GM12878 (cell line): ENCODE measurements around the gene ENOX2. TPM values are rescaled to one million over a fixed set of nuclear protein-coding genes. Genes with fewer than 3 reads are reported as not detected.

Source experiments
- ATAC-seq: fragments of 200-7000 bp; cut with Tn5 transposase; 3 replicates; pipeline ENCODE4 v1.9.1; 2020; ENCODE audit warnings: mild to moderate bottlenecking, moderate library complexity
- BruUV-seq: library from RNA; stranded (reverse); fragments of 400-500 nt; replicated peaks from 2 replicates; lab custom pipeline; 2021; lab: Mats Ljungman, UMichigan
- CTCF ChIA-PET: fragments of 300-600 bp; sonication (Branson Sonifier 250); formaldehyde crosslinking; extraction: SDS; loops from one replicate; lab custom pipeline; 2021; ENCODE audit warnings: inconsistent platforms; lab: Yijun Ruan, JAX
- POLR2A ChIA-PET: fragments of 350-600 bp; formaldehyde crosslinking; extraction: SDS; loops from one replicate; lab custom pipeline; 2021; ENCODE audit warnings: inconsistent platforms; lab: Charles Lee
- RAD21 ChIA-PET: fragments of 300-600 bp; sonication (Branson Sonifier 250); formaldehyde crosslinking; loops from one replicate; lab custom pipeline; 2023; ENCODE audit warnings: antibody characterized with exemption; ENCODE audit not compliant: unreplicated experiment; lab: Charles Lee
- SMC1A ChIA-PET: fragments of 300-600 bp; sonication (Branson Sonifier 250); formaldehyde crosslinking; loops from one replicate; lab custom pipeline; 2023; ENCODE audit not compliant: unreplicated experiment, uncharacterized antibody; lab: Charles Lee
- DNase-seq: peaks from one replicate; pipeline ENCODE4 v3.0.0-alpha.2; 2011; ENCODE audit warnings: low read depth, low spot score
- FAIRE-seq: peaks from 3 replicates; lab custom pipeline; 2011; peaks lifted over from hg19 to GRCh38; lab: Jason Lieb, UNC
- H2AFZ ChIP-seq: 2 replicates; pipeline ENCODE4 v1.6.0; 2011; ENCODE audit warnings: low read depth, low read length, control low read depth; ENCODE audit not compliant: control insufficient read depth
- H3K27ac ChIP-seq: 2 replicates; pipeline ENCODE4 v1.5.1; 2011; ENCODE audit warnings: control low read depth; ENCODE audit not compliant: control insufficient read depth, insufficient read depth
- H3K27me3 ChIP-seq, 2 experiments: replicated peaks in 1 of 2; 2 replicates each; pipeline versions ENCODE4 v1.6.0 to v1.6.1; 2011; ENCODE audit warnings: low read length in 1 of 2; ENCODE audit not compliant: control insufficient read depth in 2 of 2, insufficient read depth in 2 of 2
- H3K36me3 ChIP-seq, 2 experiments: 2 replicates each; pipeline ENCODE4 v1.5.1; 2011; ENCODE audit warnings: low read length in 1 of 2; ENCODE audit not compliant: control insufficient read depth in 2 of 2, insufficient read depth in 2 of 2
- H3K4me1 ChIP-seq: 2 replicates; pipeline ENCODE4 v1.6.1; 2011; ENCODE audit warnings: mild to moderate bottlenecking, low read length, moderate library complexity, mixed read lengths; ENCODE audit not compliant: control insufficient read depth, insufficient read depth
- H3K4me2 ChIP-seq: 2 replicates; pipeline ENCODE4 v1.6.0; 2011; ENCODE audit warnings: control low read depth; ENCODE audit not compliant: control insufficient read depth, insufficient read depth
- H3K4me3 ChIP-seq: fragments of 200-600 bp; sonication (generic); 2 replicates; pipeline ENCODE4 v1.5.1; 2016
- H3K79me2 ChIP-seq: 2 replicates; pipeline ENCODE4 v1.6.0; 2011; ENCODE audit warnings: low read length; ENCODE audit not compliant: control insufficient read depth, insufficient read depth
- H3K9ac ChIP-seq: 2 replicates; pipeline ENCODE4 v1.8.0; 2011; ENCODE audit warnings: low read length, control low read depth, mixed read lengths; ENCODE audit not compliant: control insufficient read depth, insufficient read depth
- H3K9me3 ChIP-seq: replicated peaks from 3 replicates; pipeline ENCODE4 v1.5.1; 2011; ENCODE audit warnings: mild to moderate bottlenecking, low read length; ENCODE audit not compliant: control insufficient read depth, insufficient read depth
- H4K20me1 ChIP-seq: 2 replicates; pipeline ENCODE4 v1.6.0; 2011; ENCODE audit not compliant: control insufficient read depth, insufficient read depth
- ATF2 ChIP-seq: IDR thresholded peaks from 2 replicates; pipeline ENCODE4 v1.6.1; 2012; ENCODE audit warnings: low read length, inconsistent platforms
- E2F8 ChIP-seq: fragments of 450-650 bp; IDR thresholded peaks from 2 replicates; pipeline ENCODE4 v1.6.1; 2018; ENCODE audit warnings: mild to moderate bottlenecking, low read depth, moderate library complexity; ENCODE audit not compliant: partially characterized antibody
- GABPA ChIP-seq: IDR thresholded peaks from 2 replicates; pipeline ENCODE4 v1.6.1; 2014; ENCODE audit warnings: antibody characterized with exemption, low read depth, mild to moderate bottlenecking, inconsistent platforms
- HDGF ChIP-seq: fragments of 450-650 bp; IDR thresholded peaks from 2 replicates; pipeline ENCODE4 v1.6.1; 2016; ENCODE audit warnings: antibody characterized with exemption
- LARP7 ChIP-seq: fragments of 450-650 bp; IDR thresholded peaks from 2 replicates; pipeline ENCODE4 v1.6.1; 2017; ENCODE audit warnings: mild to moderate bottlenecking
- MYB ChIP-seq: fragments of 150-350 bp; IDR thresholded peaks from 2 replicates; pipeline ENCODE4 v1.6.1; 2014; ENCODE audit warnings: mild to moderate bottlenecking, low read depth, low read length, borderline replicate concordance
- NR2F1 ChIP-seq: fragments of 450-650 bp; conservative IDR thresholded peaks from 2 replicates; pipeline ENCODE4 v1.6.1; 2017; ENCODE audit warnings: mild to moderate bottlenecking
- STAT3 ChIP-seq: IDR thresholded peaks from 2 replicates; pipeline ENCODE4 v1.6.1; 2011; ENCODE audit warnings: low read depth, low read length, improper control_type of control experiment
- TCF3 ChIP-seq: IDR thresholded peaks from 2 replicates; pipeline ENCODE4 v1.6.1; 2012; ENCODE audit warnings: low read depth, mild to moderate bottlenecking, low read length, borderline replicate concordance; ENCODE audit not compliant: insufficient read depth
- YBX1 ChIP-seq: fragments of 450-650 bp; IDR thresholded peaks from 2 replicates; pipeline ENCODE4 v1.6.1; 2016; ENCODE audit warnings: antibody characterized with exemption
- WGBS: methylation state at CpG from one replicate; pipeline ENCODE4 v1.1.6; 2016; ENCODE audit warnings: low lambda C conversion rate; ENCODE audit not compliant: insufficient replicate concordance, insufficient coverage; ENCODE audit errors: missing lambda C conversion rate; 5-methylcytosine and 5-hydroxymethylcytosine counted together
- in situ Hi-C: fragments of 300-500 bp; cut with MboI; formaldehyde crosslinking; loops from 9 replicates; pipeline ENCODE4 v1.14.3; 2018; ENCODE audit warnings: mixed read lengths
- intact Hi-C: fragments of 100-400 bp; cut with micrococcal nuclease; formaldehyde crosslinking; loops from one replicate; pipeline ENCODE4 v1.14.2; 2022; ENCODE audit not compliant: unreplicated experiment
- polyA plus RNA-seq, 11 experiments: library from polyadenylated mRNA; depleted of rRNA in 4 of 11; unstranded in 6 of 11; stranded (reverse) in 5 of 11; fragments of >200 nt; fragmentation: Nextera tagmentation in 4 of 11; fragmentation: Illumina TruSeq in 1 of 11; extraction: Ambion mirVana in 4 of 11; extraction: Trizol in 1 of 11; gene quantifications; 1 replicate in 1 of 11; 2 replicates in 10 of 11; pipeline versions ENCODE4 v1.2.1 to v1.2.3, GENCODE V29; 2011 to 2016; ENCODE audit warnings: inconsistent platforms in 2 of 11, missing spikeins in 2 of 11, low read depth in 1 of 11
- total RNA-seq, 4 experiments: library from RNA; depleted of rRNA in 3 of 4; stranded (reverse); fragments of >200 nt in 3 of 4; fragmentation: Illumina TruSeq in 1 of 4; extraction: Trizol in 1 of 4; gene quantifications; 2 replicates each; pipeline versions ENCODE4 v1.2.1 to v1.2.3, GENCODE V29; 2013 to 2021
- TF ChIP-seq, protein P1 (sequence below): fragments of 450-650 bp; formaldehyde crosslinking; IDR thresholded peaks from 2 replicates; pipeline ENCODE4 v1.4.0; 2022; ENCODE audit warnings: mild to moderate bottlenecking, moderate library complexity
- TF ChIP-seq, protein P2 (sequence below): fragments of 450-650 bp; formaldehyde crosslinking; IDR thresholded peaks from 2 replicates; pipeline ENCODE4 v1.5.0; 2022; ENCODE audit warnings: mild to moderate bottlenecking, missing genetic modification characterization

Gene ENOX2
- total and polyA plus RNA-seq, 10 of the 15 experiments (the other 5 are each of a cell fraction or from before 2014, with no cell fraction given), result 3.2 to 13.0 (median 7.7) TPM

DNA sequence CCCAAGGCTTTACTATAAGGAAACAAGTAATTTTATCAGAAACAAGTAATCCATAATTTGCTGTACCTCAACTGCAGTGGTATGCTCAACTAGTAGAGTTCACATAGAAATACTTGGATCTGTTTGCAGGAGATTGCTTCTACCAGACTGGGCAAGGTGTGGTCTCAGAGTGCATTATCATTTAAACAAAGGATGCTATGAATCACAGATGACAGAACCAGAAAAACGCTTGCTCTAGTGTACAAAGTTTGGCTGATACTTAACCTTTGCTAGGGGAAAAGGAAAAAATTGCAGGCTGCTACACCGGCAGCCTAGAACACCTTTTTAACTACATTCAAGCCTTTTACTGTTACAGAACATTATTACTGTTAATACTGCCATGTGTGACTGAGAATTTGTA is 97.1 kb downstream of the ENOX2 start:
- WGBS, result 31% methylated on average over 2 of the region's 2 CpGs
- in situ Hi-C loops, result no loop called here
- H3K79me2 ChIP-seq, result no peaks in the 10 kb centered on the region
- FAIRE-seq (no peak), DNase-seq (no peak), ATAC-seq (no peak)
- H3K4me3 ChIP-seq, result no peak overlapping the region
- no peaks in the 10 kb centered on the region for H4K20me1 ChIP-seq
- H3K27me3 ChIP-seq, result no peaks in the 10 kb centered on the region
- no peak overlapping the region for H2AFZ ChIP-seq
- ChIA-PET RAD21 (no interaction called here), POLR2A (no interaction called here), SMC1A (no interaction called here), CTCF (no interaction called here)
- H3K27ac ChIP-seq, result no peak overlapping the region
- no peaks in the 10 kb centered on the region for H3K36me3 ChIP-seq
- no peak overlapping the region for H3K4me2 ChIP-seq
- no peak overlapping the region for H3K9ac ChIP-seq
- BruUV-seq, result no TSS peak
- no peaks in the 10 kb centered on the region for H3K4me1 ChIP-seq
- H3K9me3 ChIP-seq, result no peaks in the 10 kb centered on the region
- intact Hi-C loops, result no loop called here
- TF ChIP-seq, protein P1, sequence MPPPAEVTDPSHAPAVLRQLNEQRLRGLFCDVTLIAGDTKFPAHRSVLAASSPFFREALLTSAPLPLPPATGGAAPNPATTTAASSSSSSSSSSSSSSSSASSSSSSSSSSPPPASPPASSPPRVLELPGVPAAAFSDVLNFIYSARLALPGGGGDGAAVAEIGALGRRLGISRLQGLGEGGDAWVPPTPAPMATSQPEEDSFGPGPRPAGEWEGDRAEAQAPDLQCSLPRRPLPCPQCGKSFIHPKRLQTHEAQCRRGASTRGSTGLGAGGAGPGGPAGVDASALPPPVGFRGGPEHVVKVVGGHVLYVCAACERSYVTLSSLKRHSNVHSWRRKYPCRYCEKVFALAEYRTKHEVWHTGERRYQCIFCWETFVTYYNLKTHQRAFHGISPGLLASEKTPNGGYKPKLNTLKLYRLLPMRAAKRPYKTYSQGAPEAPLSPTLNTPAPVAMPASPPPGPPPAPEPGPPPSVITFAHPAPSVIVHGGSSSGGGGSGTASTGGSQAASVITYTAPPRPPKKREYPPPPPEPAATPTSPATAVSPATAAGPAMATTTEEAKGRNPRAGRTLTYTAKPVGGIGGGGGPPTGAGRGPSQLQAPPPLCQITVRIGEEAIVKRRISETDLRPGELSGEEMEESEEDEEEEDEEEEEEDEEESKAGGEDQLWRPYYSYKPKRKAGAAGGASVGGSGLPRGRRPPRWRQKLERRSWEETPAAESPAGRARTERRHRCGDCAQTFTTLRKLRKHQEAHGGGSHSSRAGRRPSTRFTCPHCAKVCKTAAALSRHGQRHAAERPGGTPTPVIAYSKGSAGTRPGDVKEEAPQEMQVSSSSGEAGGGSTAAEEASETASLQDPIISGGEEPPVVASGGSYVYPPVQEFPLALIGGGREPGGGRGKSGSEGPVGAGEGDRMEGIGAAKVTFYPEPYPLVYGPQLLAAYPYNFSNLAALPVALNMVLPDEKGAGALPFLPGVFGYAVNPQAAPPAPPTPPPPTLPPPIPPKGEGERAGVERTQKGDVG (CRISPR knock-in tag), result no peak
- TF ChIP-seq STAT3 (no peak), LARP7 (no peak), GABPA (no peak), ATF2 (no peak), NR2F1 (no peak), E2F8 (no peak), YBX1 (no peak), HDGF (no peak), MYB (no peak), TCF3 (no peak)
- TF ChIP-seq, protein P2, sequence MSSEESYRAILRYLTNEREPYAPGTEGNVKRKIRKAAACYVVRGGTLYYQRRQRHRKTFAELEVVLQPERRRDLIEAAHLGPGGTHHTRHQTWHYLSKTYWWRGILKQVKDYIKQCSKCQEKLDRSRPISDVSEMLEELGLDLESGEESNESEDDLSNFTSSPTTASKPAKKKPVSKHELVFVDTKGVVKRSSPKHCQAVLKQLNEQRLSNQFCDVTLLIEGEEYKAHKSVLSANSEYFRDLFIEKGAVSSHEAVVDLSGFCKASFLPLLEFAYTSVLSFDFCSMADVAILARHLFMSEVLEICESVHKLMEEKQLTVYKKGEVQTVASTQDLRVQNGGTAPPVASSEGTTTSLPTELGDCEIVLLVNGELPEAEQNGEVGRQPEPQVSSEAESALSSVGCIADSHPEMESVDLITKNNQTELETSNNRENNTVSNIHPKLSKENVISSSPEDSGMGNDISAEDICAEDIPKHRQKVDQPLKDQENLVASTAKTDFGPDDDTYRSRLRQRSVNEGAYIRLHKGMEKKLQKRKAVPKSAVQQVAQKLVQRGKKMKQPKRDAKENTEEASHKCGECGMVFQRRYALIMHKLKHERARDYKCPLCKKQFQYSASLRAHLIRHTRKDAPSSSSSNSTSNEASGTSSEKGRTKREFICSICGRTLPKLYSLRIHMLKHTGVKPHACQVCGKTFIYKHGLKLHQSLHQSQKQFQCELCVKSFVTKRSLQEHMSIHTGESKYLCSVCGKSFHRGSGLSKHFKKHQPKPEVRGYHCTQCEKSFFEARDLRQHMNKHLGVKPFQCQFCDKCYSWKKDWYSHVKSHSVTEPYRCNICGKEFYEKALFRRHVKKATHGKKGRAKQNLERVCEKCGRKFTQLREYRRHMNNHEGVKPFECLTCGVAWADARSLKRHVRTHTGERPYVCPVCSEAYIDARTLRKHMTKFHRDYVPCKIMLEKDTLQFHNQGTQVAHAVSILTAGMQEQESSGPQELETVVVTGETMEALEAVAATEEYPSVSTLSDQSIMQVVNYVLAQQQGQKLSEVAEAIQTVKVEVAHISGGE, result no peak
